Common myeloid progenitor, CD34-positive (primary cell): ENCODE data around the gene TAS2R1. TPM values are rescaled to one million over a fixed set of nuclear protein-coding genes. Genes with fewer than 3 reads are reported as not detected.

Experiments used
- CTCF ChIA-PET: fragments of 350-600 bp; sonication (Branson Sonifier 250); formaldehyde crosslinking; loops from one replicate; lab custom pipeline; 2021; ENCODE audit warnings: antibody characterized with exemption; lab: Charles Lee
- POLR2A ChIA-PET: fragments of 350-600 bp; sonication (Branson Sonifier 250); formaldehyde crosslinking; loops from one replicate; lab custom pipeline; 2021; ENCODE audit warnings: antibody characterized with exemption; lab: Charles Lee
- DNase-seq, 3 donors: peaks; one replicate each; pipeline versions ENCODE4 v3.0.0 to v3.0.0-alpha.2; 2013
- H3K27ac ChIP-seq, 2 experiments: 1 replicate in 1 of 2; 2 replicates in 1 of 2; pipeline ENCODE4 v1.7.0; 2013; ENCODE audit warnings: inconsistent platforms in 2 of 2, low read length in 2 of 2, mild to moderate bottlenecking in 2 of 2, low read depth in 1 of 2, moderate library complexity in 1 of 2; ENCODE audit not compliant: severe bottlenecking in 2 of 2, insufficient read depth in 1 of 2, poor library complexity in 1 of 2
- H3K27me3 ChIP-seq, 5 experiments: replicated peaks in 2 of 5; 1 replicate in 3 of 5; 2 replicates in 2 of 5; pipeline versions ENCODE4 v1.6.1 to v1.7.0; 2013; ENCODE audit warnings: low read length in 4 of 5, mild to moderate bottlenecking in 2 of 5, moderate library complexity in 2 of 5, inconsistent platforms in 1 of 5; ENCODE audit not compliant: insufficient read depth in 5 of 5, control insufficient read depth in 4 of 5
- H3K36me3 ChIP-seq, 4 experiments: 1 replicate in 2 of 4; 2 replicates in 2 of 4; pipeline versions ENCODE4 v1.6.1 to v1.7.0; 2013; ENCODE audit warnings: low read length in 3 of 4, control low read depth in 1 of 4, mild to moderate bottlenecking in 1 of 4; ENCODE audit not compliant: control insufficient read depth in 4 of 4, insufficient read depth in 4 of 4
- H3K4me1 ChIP-seq, 4 experiments: 1 replicate in 3 of 4; 2 replicates in 1 of 4; pipeline versions ENCODE4 v1.6.1 to v1.7.1; 2013; ENCODE audit warnings: low read length in 3 of 4, mild to moderate bottlenecking in 3 of 4, control low read depth in 1 of 4, inconsistent platforms in 1 of 4, moderate library complexity in 1 of 4; ENCODE audit not compliant: control insufficient read depth in 4 of 4, insufficient read depth in 4 of 4; ENCODE audit errors: control extremely low read depth in 1 of 4
- H3K4me3 ChIP-seq, 7 experiments: 1 replicate in 4 of 7; 2 replicates in 3 of 7; pipeline versions ENCODE4 v1.5.1 to v1.7.0; 2013; ENCODE audit warnings: mild to moderate bottlenecking in 7 of 7, low read length in 6 of 7, moderate library complexity in 6 of 7, inconsistent platforms in 2 of 7, low read depth in 2 of 7, control low read depth in 1 of 7; ENCODE audit not compliant: insufficient read depth in 4 of 7, control insufficient read depth in 1 of 7; ENCODE audit errors: extremely low read depth in 1 of 7
- H3K9me3 ChIP-seq, 5 experiments: 1 replicate in 4 of 5; 2 replicates in 1 of 5; pipeline versions ENCODE4 v1.6.1 to v1.7.1; 2013; ENCODE audit warnings: low read length in 4 of 5, mild to moderate bottlenecking in 2 of 5, inconsistent platforms in 1 of 5, low read depth in 1 of 5, moderate library complexity in 1 of 5; ENCODE audit not compliant: control insufficient read depth in 4 of 5, insufficient read depth in 2 of 5; ENCODE audit errors: control extremely low read depth in 1 of 5
- WGBS: methylation state at CpG from one replicate; pipeline ENCODE4 v1.1.5; 2013; ENCODE audit not compliant: insufficient coverage; 5-methylcytosine and 5-hydroxymethylcytosine counted together
- polyA plus RNA-seq: library from polyadenylated mRNA; unstranded; fragments of 120-200 nt; gene quantifications from one replicate; pipeline ENCODE4 v1.2.1, GENCODE V29; 2013

Gene TAS2R1, protein sequence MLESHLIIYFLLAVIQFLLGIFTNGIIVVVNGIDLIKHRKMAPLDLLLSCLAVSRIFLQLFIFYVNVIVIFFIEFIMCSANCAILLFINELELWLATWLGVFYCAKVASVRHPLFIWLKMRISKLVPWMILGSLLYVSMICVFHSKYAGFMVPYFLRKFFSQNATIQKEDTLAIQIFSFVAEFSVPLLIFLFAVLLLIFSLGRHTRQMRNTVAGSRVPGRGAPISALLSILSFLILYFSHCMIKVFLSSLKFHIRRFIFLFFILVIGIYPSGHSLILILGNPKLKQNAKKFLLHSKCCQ
- not detected for polyA plus RNA-seq

DNA sequence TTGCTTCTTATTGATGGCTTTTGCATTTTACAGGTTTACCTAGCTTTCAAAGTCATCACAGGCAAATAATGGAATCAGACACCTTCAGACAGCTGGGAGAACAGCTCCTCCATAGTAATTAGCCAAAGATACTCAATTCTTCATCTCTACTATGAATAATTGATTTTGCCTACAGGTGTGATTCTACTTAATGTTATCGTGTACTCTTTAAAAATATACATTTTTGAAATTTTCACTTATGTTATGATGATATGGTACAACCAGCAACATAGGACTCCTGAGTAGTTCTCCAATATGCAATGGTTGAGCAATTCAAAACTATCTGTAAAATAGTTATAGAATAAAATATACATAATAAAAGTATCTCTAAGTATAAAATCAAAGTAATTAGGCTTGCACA is at the start of gene TAS2R1:
Gene TAS2R1, minus strand, starts transcription at position 101 of the 400 bp plus-strand sequence. CDS start 319 bp downstream, outside the sequence.
- Histone ChIP-seq H3K36me3 (no peaks in the 10 kb centered on the region), H3K27me3 (no peaks in the 10 kb centered on the region), H3K4me3 (no peak within 1 kb of the TSS), H3K9me3 (no peaks in the 10 kb centered on the region), H3K4me1 (no peaks in the 10 kb centered on the region), H3K27ac (no peak within 1 kb of the TSS)
- WGBS = no CpG with 5 or more reads among the region's 1 CpG
- POLR2A ChIA-PET = no interaction called here
- CTCF ChIA-PET = no interaction called here
- DNase-seq = no peak

DNA sequence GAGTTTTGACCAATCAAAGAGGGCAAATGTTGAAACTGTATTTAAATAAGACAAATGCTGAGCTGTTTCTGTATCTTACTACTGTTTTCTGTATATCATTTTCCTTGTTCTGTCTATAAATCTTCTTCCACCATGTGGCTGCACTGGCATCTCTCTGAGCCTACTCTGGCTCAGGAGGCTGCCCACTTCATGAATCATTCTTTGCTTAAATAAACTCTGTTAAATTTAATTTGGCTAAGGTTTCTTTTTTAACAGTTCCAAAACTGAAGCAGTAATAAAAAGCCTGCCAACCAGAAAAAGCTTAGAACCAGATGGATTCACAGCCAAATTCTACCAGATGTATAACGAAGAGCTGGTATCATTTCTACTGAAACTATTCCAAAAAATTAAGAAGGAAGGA is 40.2 kb upstream of the TAS2R1 start:
- Histone ChIP-seq H3K9me3 (no peaks in the 10 kb centered on the region), H3K4me1 (no peaks in the 10 kb centered on the region), H3K4me3 (no peak overlapping the region), H3K27ac (no peak overlapping the region), H3K27me3 (no peaks in the 10 kb centered on the region), H3K36me3 (no peaks in the 10 kb centered on the region)
- ChIA-PET POLR2A (no interaction called here), CTCF (no interaction called here)
- no peak for DNase-seq
- WGBS = 0% methylated on average over 1 of the region's 1 CpG

DNA sequence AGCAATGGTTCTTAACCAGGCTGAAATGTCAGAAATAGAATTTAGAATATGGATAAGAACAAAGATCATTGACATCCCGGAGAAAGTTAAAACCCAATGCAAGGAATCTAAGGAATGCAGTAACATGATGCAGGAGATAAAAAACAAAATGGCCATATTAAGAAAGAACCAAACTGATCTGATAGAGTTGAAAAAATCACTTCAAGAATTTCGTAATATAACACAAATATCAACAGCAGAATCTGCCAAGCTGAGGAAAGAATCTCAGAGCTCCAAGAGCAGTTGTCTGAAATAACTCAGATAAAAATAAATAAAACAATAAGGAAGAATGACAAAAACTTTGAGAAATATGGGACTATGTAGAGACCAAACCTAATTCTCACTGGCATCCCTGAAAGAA is 37.8 kb upstream of the TAS2R1 start:
- DNase-seq = no peak
- H3K9me3 ChIP-seq = no peaks in the 10 kb centered on the region
- no peaks in the 10 kb centered on the region for H3K36me3 ChIP-seq
- no peak overlapping the region for H3K27ac ChIP-seq
- H3K4me3 ChIP-seq = no peak overlapping the region
- CTCF ChIA-PET = no interaction called here
- WGBS = no CpG with 5 or more reads among the region's 2 CpGs
- no peaks in the 10 kb centered on the region for H3K4me1 ChIP-seq
- POLR2A ChIA-PET = no interaction called here
- no peaks in the 10 kb centered on the region for H3K27me3 ChIP-seq

DNA sequence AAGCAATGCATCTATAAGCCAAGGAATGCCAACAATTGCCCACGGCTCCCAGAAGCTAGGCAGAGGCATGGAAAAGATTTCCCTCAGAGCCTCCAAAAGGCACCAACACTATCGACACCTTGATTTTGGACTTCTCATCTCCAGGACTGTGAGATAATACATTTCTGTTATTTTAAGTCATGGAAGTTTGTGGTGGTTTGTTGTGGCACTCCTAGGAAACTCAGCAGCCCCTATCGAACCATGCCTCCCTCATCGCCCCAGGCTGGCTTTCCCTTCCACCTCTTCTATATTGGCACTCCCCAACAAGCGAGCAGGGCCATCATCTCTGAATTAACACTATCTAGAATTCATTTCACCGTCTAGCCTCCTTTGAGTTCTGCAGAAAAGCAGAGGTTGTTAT is 33.7 kb upstream of the TAS2R1 start:
- CTCF ChIA-PET = no interaction called here
- Histone ChIP-seq H3K36me3 (no peaks in the 10 kb centered on the region), H3K4me1 (no peaks in the 10 kb centered on the region), H3K27me3 (no peaks in the 10 kb centered on the region), H3K9me3 (no peaks in the 10 kb centered on the region), H3K27ac (no peak overlapping the region), H3K4me3 (no peak overlapping the region)
- no peak for DNase-seq
- POLR2A ChIA-PET = no interaction called here
- 83% methylated on average over 2 of the region's 6 CpGs for WGBS

DNA sequence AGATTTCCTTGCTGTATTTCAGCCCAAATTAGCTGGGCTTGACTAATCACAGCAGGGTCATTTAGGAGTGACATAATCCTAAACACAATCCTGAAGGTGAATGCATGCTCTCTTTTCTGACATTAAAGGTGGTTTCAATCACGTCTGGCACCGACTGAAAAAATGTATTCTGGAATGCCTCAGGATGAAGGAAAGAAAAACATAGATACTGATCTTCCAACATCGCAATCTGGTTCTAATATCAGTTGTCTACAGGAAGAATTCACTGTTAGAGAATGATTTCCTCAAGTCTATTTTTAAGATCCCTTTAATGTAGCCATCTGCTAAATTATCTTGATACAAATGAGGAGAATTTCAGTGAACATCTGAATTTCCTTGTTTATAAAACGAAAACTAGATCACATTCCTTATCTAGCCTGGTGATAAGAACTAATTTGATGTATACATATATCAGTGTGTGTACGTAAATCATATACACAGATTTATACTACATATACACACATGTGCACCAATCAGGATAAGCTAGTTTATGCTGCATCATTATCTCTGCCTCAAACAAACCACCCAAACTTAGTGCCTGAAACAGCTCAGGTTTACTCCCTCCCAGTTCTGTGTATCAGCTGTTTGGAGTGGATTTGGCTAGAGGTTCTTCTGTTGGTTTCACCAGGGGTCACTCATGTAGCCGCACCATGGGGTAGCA is 31.3 kb upstream of the TAS2R1 start:
- POLR2A ChIA-PET = no interaction called here
- 90% methylated on average over 2 of the region's 6 CpGs for WGBS
- Histone ChIP-seq H3K4me3 (no peak overlapping the region), H3K36me3 (no peaks in the 10 kb centered on the region), H3K4me1 (no peaks in the 10 kb centered on the region), H3K9me3 (no peaks in the 10 kb centered on the region), H3K27me3 (no peaks in the 10 kb centered on the region), H3K27ac (no peak overlapping the region)
- CTCF ChIA-PET = no interaction called here
- DNase-seq = no peak

DNA sequence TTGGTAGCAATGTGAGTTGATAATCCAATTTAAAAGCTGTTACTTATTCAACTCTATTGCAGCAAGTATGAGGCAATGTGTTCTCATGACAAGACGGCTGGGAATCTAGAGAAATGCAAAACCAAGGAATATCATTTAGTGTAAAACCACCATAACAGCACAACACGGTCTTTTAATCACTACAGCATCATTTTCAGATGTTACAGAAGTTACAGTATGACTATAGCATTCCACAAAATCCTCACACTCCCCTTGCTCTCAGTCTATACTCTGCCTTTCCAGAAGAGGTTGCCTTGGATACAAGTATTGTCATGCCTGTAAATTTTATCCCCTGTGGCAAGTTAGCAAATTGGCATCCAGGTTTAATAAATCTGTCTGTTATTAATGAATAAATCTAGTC is 28.6 kb upstream of the TAS2R1 start:
- WGBS = 80% methylated on average over 1 of the region's 2 CpGs
- H3K4me1 ChIP-seq = no peaks in the 10 kb centered on the region
- no peaks in the 10 kb centered on the region for H3K27me3 ChIP-seq
- no peak for DNase-seq
- CTCF ChIA-PET = no interaction called here
- H3K36me3 ChIP-seq = no peaks in the 10 kb centered on the region
- no peaks in the 10 kb centered on the region for H3K9me3 ChIP-seq
- no peak overlapping the region for H3K4me3 ChIP-seq
- no peak overlapping the region for H3K27ac ChIP-seq
- POLR2A ChIA-PET = no interaction called here

DNA sequence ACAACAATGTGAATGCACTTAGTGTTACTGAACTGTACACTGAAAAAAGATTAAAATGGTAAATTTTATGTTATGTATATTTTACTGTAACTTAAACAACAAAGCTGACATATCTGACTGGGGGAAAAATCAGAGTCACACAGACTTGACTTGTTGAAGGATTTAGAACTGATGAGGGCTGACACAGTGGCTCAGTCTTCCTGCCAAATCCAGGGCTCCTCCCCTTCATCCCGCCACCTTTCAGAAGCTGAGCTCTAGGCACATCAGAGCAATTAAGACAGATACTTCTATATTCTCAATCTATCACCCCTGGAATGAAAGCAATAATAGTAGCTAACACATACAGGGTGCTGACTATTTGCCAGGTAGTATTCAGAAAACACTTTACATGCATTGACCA is 27.7 kb upstream of the TAS2R1 start:
- Histone ChIP-seq H3K36me3 (no peaks in the 10 kb centered on the region), H3K4me1 (no peaks in the 10 kb centered on the region), H3K4me3 (no peak overlapping the region), H3K27me3 (no peaks in the 10 kb centered on the region), H3K9me3 (no peaks in the 10 kb centered on the region), H3K27ac (no peak overlapping the region)
- DNase-seq = no peak
- WGBS = no CpG with 5 or more reads among the region's 1 CpG
- ChIA-PET POLR2A (no interaction called here), CTCF (no interaction called here)
